ENCODE data around the gene UBE2QL1. TPM values are rescaled to one million over a fixed set of nuclear protein-coding genes. Genes with fewer than 3 reads are reported as not detected.

Gene UBE2QL1
- total RNA-seq, 1 experiment from 2014 or later, result not detected

DNA sequence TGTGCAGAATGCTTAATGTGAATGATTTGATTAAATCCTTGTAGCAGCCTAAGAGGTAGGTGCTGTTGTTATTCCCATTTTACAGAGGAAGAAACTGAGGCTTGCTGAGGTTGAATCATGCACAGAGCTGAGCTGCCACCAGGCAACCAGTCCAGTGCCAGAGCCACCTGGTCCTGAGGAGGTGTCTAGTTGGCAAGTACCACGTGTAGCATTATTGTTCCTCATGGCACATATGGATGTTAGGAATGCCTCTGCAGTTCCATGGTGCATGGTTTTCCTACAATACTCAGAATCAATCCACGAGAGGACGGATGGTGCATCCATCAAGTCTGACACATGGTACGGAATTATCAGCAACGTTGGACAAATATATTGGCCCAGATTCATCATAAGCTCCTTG lies 8.9 kb downstream of the UBE2QL1 start:
- ChIA-PET RAD21 (ENCODE audit: low non-redundant PET in 1 of 2, low total read pairs in 2 of 2, uncharacterized antibody in 2 of 2, unreplicated experiment in 2 of 2) (no interaction called here), CTCF (no interaction called here), POLR2A (no interaction called here)
- Histone ChIP-seq H3K36me3 (ENCODE audit: control insufficient read depth in 1 of 2, insufficient read depth in 2 of 2, low read length in 2 of 2) (no peaks in the 10 kb centered on the region), H3K27me3 (ENCODE audit: insufficient read depth, low read length) (peaks cover 49% of the 10 kb centered on the region), H3K4me3 (replicated peaks in 1 of 2; ENCODE audit: low read depth in 1 of 2, low read length in 2 of 2) (no peak overlapping the region), H4K20me1 (ENCODE audit: insufficient read depth) (no peaks in the 10 kb centered on the region), H2AFZ (ENCODE audit: low read depth, low read length, poor library complexity, severe bottlenecking) (no peak overlapping the region), H3K4me2 (ENCODE audit: low read length) (no peak overlapping the region), H3K9ac (ENCODE audit: low read length) (no peak overlapping the region), H3K9me3 (ENCODE audit: control insufficient read depth in 1 of 2, insufficient read depth in 1 of 2, low read depth in 1 of 2, low read length in 2 of 2) (no peaks in the 10 kb centered on the region), H3K9me2 (ENCODE audit: insufficient read depth) (no peaks in the 10 kb centered on the region), H3K79me2 (ENCODE audit: insufficient read depth, low read length) (no peaks in the 10 kb centered on the region), H3K27ac (ENCODE audit: low read depth, low read length) (no peak overlapping the region), H3K4me1 (ENCODE audit: control insufficient read depth in 1 of 2, insufficient read depth in 2 of 2, low read length in 2 of 2) (no peaks in the 10 kb centered on the region)
- intact Hi-C loops (cut with micrococcal nuclease), result no loop called here
- DNase-seq (ENCODE audit: low read depth, low spot score) (no peak), ATAC-seq (no peak)
- BruUV-seq (replicated peaks), result no TSS peak
- no peak for TF ChIP-seq POLR2A (IDR thresholded peaks at IDR 0.05; ENCODE audit: borderline replicate concordance, extremely low read depth, insufficient read depth, insufficient read length)
- no peak for TF ChIP-seq EGR1 (IDR thresholded peaks at IDR 0.05; ENCODE audit: low read depth)
- no peak for TF ChIP-seq ZNF274 (IDR thresholded peaks at IDR 0.05; ENCODE audit: low read depth, low read length)
- no peak for TF ChIP-seq CBX3 (IDR thresholded peaks at IDR 0.05; ENCODE audit: low read depth)
- no peak for TF ChIP-seq EZH2phosphoT487 (IDR thresholded peaks at IDR 0.05; ENCODE audit: borderline replicate concordance)
- TF ChIP-seq ATF3 (IDR thresholded peaks at IDR 0.05), result no peak
- no peak for TF ChIP-seq REST (IDR thresholded peaks at IDR 0.05; ENCODE audit: low read depth)
- TF ChIP-seq, protein P1, sequence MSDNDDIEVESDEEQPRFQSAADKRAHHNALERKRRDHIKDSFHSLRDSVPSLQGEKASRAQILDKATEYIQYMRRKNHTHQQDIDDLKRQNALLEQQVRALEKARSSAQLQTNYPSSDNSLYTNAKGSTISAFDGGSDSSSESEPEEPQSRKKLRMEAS (IDR thresholded peaks at IDR 0.05), result no peak
- no peak for TF ChIP-seq EZH2 (IDR thresholded peaks at IDR 0.05)
- TF ChIP-seq SIN3A (IDR thresholded peaks at IDR 0.05; ENCODE audit: low read depth), result no peak
- TF ChIP-seq JUND (IDR thresholded peaks at IDR 0.05), result no peak
- no peak for TF ChIP-seq RAD21 (IDR thresholded peaks at IDR 0.05; ENCODE audit: low read depth)
- TF ChIP-seq POLR2AphosphoS5 (IDR thresholded peaks at IDR 0.05; ENCODE audit: low read depth, low read length), result no peak
- no peak for TF ChIP-seq ZFX (IDR thresholded peaks at IDR 0.05)
- TF ChIP-seq CTCF (IDR thresholded peaks at IDR 0.05 in 2 of 3, conservative IDR thresholded peaks at IDR 0.05 in 1 of 3; ENCODE audit: borderline replicate concordance in 1 of 3, insufficient read depth in 1 of 3, low read depth in 2 of 3, low read length in 2 of 3), result no peak
- no peak for TF ChIP-seq TCF7L2 (IDR thresholded peaks at IDR 0.05; ENCODE audit: borderline replicate concordance, extremely low read depth, insufficient read depth, insufficient read length)
- TF ChIP-seq FOSL1 (IDR thresholded peaks at IDR 0.05; ENCODE audit: low read depth), result no peak
- no peak for TF ChIP-seq ZBTB33 (IDR thresholded peaks at IDR 0.05; ENCODE audit: extremely low read depth, insufficient replicate concordance, low read length)

Data from HCT116 (cell line).